Measurements from ENCODE around the gene DDX23.

Gene DDX23

DNA sequence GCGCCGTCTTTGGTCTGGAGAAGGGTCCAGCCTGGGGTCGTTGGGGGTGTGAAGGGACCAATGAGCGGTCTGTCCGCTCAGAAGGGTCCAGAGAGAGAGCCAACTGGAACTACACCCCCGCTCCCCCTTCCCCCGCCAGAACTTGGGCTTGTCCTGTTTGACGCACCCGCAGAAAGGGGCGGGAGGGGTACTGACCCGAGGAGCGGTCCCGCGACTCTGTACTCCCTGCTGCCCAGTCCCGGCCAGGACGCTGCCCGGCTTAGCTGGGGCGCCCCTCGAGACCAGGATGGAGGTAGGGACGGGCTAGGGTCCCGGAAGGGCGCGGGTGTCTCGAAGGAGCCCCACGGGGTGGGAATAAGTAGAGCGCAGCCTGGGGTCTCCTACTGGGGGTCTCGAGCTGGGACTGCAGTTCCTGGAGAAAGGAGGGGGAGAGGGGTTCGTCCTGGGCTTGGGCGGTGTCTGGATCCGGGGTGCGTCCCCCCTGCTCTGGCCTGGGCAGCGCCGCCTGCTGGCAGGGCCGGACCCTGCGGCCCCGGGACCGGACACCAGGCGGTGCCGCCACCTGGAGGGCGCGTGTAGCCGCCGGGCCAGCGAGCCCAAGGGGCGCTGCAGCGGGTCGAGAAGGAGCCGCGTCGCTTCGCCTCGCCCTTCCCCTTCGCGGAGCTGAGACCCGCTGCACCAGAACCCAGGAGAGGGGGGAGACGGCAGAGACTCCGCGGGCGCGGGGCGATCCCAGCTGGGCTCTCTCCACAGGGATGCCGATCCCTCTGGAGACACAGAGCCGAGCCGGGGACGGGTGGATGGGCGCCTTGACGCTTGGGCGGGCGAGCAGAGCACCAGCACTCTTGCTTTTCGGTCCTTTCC, 37.5 kb downstream of the DDX23 start:
- peak; percentile 64 for DNase-seq (ENCODE audit: extremely low read depth, low read depth)
- TF ChIP-seq, protein P1, sequence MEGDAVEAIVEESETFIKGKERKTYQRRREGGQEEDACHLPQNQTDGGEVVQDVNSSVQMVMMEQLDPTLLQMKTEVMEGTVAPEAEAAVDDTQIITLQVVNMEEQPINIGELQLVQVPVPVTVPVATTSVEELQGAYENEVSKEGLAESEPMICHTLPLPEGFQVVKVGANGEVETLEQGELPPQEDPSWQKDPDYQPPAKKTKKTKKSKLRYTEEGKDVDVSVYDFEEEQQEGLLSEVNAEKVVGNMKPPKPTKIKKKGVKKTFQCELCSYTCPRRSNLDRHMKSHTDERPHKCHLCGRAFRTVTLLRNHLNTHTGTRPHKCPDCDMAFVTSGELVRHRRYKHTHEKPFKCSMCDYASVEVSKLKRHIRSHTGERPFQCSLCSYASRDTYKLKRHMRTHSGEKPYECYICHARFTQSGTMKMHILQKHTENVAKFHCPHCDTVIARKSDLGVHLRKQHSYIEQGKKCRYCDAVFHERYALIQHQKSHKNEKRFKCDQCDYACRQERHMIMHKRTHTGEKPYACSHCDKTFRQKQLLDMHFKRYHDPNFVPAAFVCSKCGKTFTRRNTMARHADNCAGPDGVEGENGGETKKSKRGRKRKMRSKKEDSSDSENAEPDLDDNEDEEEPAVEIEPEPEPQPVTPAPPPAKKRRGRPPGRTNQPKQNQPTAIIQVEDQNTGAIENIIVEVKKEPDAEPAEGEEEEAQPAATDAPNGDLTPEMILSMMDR (IDR thresholded peaks at IDR 0.05; ENCODE audit: low read depth, low read length), result peak; percentile 73

DNA sequence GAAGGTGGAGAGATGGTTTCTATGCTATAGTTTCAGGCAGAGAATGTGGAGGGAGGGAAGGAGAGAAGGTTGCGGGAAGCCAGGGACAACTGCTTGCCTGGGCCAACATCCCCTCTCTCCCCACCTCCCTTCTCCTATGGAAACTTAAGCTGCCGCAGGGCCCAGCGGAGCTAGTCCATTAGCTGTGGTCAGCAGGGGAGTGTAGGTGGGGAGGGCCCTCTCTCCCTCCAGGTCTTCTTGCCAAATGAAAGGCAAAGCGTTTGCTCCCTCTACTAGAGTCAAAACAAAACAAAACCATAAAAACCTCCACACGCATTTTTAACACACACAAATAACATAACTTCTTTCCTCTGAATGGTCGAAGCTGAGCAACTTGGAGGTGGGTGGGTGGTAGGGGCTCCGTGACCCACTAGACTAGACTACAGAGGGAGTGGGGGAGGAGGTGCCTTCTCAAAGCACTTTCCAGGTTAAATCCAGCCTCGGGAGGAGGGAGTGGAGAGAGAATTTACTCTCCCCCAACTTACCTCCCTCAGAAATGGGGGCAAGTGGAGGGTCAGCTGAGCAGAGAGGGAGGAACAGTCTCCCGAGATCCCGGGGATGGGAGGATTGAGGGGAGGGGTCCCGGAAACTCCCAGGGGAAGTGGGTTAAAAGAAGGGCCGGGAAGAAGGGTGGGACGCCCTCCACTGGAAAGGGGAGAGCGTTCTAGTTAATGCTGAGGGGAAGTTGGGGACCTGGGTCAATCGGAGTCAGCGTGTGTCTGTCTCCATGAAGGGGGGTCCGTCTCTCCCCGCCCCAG, 38.3 kb downstream of the DDX23 start:
- no peak for DNase-seq (ENCODE audit: extremely low read depth, low read depth)
- TF ChIP-seq, protein P1 (IDR thresholded peaks at IDR 0.05; ENCODE audit: low read depth, low read length), result peak; percentile 7; the same call in 1 of the 2 replicates

DNA sequence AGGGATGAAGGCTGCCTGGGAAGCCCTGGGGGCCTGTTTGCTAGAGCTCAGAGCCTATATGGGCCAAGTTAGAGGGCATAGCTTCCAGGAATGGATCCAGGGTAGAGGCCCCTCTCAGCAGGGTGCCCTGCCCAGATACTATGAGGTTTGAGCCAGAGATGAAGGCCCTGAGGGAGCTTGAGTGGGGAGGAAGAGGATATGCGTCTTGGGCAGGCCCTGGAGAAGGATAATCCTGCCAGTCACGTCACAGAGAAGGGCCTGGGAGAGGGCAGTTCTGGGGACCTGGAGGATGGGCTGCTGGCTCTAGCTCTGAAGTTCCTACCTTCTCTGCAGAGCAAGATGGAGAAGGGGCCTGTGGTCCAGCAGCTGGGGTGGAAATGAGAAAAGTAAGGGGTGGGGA, 39.6 kb downstream of the DDX23 start:
- TF ChIP-seq, protein P1 (IDR thresholded peaks at IDR 0.05; ENCODE audit: low read depth, low read length), result no peak
- DNase-seq (ENCODE audit: extremely low read depth, low read depth), result no peak

DNA sequence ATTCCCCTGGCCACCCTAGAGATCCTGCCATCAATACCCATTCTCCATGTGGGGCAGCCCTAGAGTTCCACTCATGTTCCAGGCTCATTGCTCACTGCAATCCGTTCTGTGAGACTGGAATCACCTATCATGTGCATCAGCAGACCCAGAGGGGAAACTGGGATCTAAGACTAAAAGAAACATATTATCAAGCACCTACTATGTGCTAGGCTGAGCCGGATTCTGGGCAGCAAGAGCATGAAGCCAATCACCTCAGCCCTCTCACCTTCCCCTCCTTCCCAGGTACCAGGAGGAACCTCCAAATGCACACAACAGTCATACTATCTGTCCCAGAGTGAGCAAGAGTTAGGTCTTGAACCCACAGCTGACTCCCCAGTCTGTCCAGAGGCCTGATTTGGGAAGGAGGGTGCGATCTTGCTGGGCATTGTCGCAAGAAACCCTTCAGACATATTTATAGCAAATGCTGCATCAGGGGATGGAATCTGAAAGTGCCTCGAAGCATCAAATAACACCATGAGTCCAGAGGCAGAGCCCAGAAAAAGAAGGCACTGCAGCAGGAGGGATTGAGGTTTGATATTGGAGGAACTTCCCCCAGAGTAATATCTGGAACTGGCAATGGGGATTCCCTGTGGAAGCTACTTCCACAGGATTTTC, 40.4 kb downstream of the DDX23 start:
- DNase-seq (ENCODE audit: extremely low read depth, low read depth), result no peak
- TF ChIP-seq, protein P1 (IDR thresholded peaks at IDR 0.05; ENCODE audit: low read depth, low read length), result no peak

DNA sequence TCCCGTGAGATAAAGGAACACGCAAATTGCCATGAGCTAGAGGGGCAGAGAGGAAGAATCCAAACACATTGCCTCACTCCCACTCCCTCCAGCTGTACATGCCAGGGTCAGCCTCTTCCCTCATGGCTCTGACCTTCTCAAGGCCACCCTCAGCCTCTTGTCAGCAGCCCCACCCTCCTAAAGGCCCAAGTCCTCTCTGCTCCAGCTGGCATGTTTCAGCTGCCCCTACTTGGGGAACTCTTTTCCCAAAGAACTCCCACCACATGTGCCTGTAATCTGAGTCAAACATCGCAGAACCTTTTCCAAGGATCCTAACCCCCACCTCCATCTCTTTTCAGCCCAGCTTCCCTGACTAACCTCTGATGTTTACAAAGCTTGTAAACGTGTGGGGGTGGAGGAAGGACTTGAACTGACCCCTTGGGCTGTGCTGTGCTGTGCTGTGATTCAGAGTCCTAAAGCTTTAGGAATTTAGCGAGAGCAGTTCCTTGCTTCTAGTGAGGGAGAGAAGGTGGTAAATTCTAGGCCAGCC, 41.0 kb downstream of the DDX23 start:
- DNase-seq (ENCODE audit: extremely low read depth, low read depth), result peak; percentile 67
- TF ChIP-seq, protein P1 (IDR thresholded peaks at IDR 0.05; ENCODE audit: low read depth, low read length), result no peak

DNA sequence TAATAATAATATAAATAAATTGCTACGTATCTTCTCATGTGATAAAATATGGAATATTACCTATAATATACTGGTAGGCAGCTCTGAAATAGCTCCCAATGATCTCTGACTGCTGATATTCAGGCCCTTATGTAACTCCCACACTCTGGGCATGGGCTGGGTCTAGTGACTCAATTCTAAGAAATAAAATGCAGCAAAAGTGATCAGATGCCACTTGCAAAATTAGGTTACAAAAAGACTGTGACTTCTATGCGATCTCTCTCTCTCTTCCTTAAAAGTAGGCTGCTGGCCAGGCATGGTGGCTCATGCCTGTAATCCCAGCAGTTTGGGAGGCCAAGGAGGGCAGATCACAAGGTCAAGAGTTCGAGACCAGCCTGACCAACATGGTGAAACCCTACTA, 44.0 kb downstream of the DDX23 start:
- TF ChIP-seq, protein P1 (IDR thresholded peaks at IDR 0.05; ENCODE audit: low read depth, low read length), result no peak
- DNase-seq (ENCODE audit: extremely low read depth, low read depth), result no peak

All from AG09319 (cell line).